SK-N-MC (cell line): ENCODE measurements around the gene SLC22A7.

Experiments used
- DNase-seq: peaks from one replicate; pipeline ENCODE4 v3.0.0-alpha.2; 2011; ENCODE audit warnings: low read depth, low spot score
- H3K27ac ChIP-seq: fragments of 200-600 bp; sonication (generic); 2 replicates; pipeline ENCODE4 v1.5.1; 2016; ENCODE audit warnings: mixed run types
- H3K36me3 ChIP-seq: fragments of 200-600 bp; sonication (generic); 2 replicates; pipeline ENCODE4 v1.6.1; 2017; ENCODE audit warnings: antibody characterized with exemption, low read length, mixed read lengths; ENCODE audit not compliant: insufficient read depth
- H3K4me3 ChIP-seq: fragments of 200-600 bp; sonication (generic); 2 replicates; pipeline ENCODE4 v1.5.1; 2016
- H3K9ac ChIP-seq: fragments of 200-600 bp; sonication (generic); 2 replicates; pipeline ENCODE4 v1.8.0; 2017; ENCODE audit warnings: mixed run types, mixed read lengths; ENCODE audit not compliant: insufficient read length
- H3K9me3 ChIP-seq: fragments of 200-600 bp; sonication (generic); 2 replicates; pipeline ENCODE4 v1.6.1; 2017; ENCODE audit warnings: low read depth, mild to moderate bottlenecking, antibody characterized with exemption, low read length, moderate library complexity, mixed read lengths
- EZH2 ChIP-seq: fragments of 200-600 bp; sonication (generic); IDR thresholded peaks from one replicate; pipeline ENCODE4 v1.6.1; 2017; ENCODE audit warnings: antibody characterized with exemption
- FOXP2 ChIP-seq: optimal IDR thresholded peaks from 2 replicates; pipeline ENCODE3; 2011; ENCODE audit warnings: mild to moderate bottlenecking, moderate library complexity; ENCODE audit not compliant: insufficient read depth; ENCODE audit errors: extremely low read length, control extremely low read depth
- POLR2AphosphoS5 ChIP-seq: IDR thresholded peaks from 2 replicates; pipeline ENCODE4 v1.6.1; 2012; ENCODE audit warnings: mild to moderate bottlenecking, low read depth, low read length, borderline replicate concordance

Gene SLC22A7

GRCh38 chr6:43256670-43257366, 41.2 kb upstream of the SLC22A7 start:
- Histone ChIP-seq H3K9ac (no peak overlapping the region), H3K4me3 (no peak overlapping the region), H3K36me3 (no peaks in the 10 kb centered on the region), H3K9me3 (no peaks in the 10 kb centered on the region), H3K27ac (no peak overlapping the region)
- TF ChIP-seq FOXP2 (no peak), EZH2 (no peak), POLR2AphosphoS5 (no peak)
- no peak for DNase-seq

- H3K27ac ChIP-seq = no peak overlapping the region
- DNase-seq = no peak
- no peak overlapping the region for H3K4me3 ChIP-seq
- H3K9ac ChIP-seq = no peak overlapping the region
- TF ChIP-seq FOXP2 = no peak
- TF ChIP-seq POLR2AphosphoS5 = no peak
- no peak for TF ChIP-seq EZH2
- H3K36me3 ChIP-seq = no peaks in the 10 kb centered on the region
- H3K9me3 ChIP-seq = no peaks in the 10 kb centered on the region
These were observed 40.5 kb upstream of the SLC22A7 start for GRCh38 chr6:43257367-43258145.

- H3K36me3 ChIP-seq = no peaks in the 10 kb centered on the region
- H3K4me3 ChIP-seq = no peak overlapping the region
- H3K27ac ChIP-seq = no peak overlapping the region
- H3K9me3 ChIP-seq = no peaks in the 10 kb centered on the region
- no peak for TF ChIP-seq FOXP2
- no peak overlapping the region for H3K9ac ChIP-seq
- no peak for DNase-seq
These were observed 39.9 kb upstream of the SLC22A7 start for GRCh38 chr6:43258180-43258579.

GRCh38 chr6:43258807-43259686, 39.0 kb upstream of the SLC22A7 start:
- H3K9ac ChIP-seq = no peak overlapping the region
- no peak overlapping the region for H3K27ac ChIP-seq

GRCh38 chr6:43260791-43261190, 37.3 kb upstream of the SLC22A7 start:
- Histone ChIP-seq H3K9me3 (no peaks in the 10 kb centered on the region), H3K27ac (peak overlapping the region; percentile 36; the same call in 1 of the 2 replicates), H3K4me3 (no peak overlapping the region), H3K9ac (no peak overlapping the region), H3K36me3 (no peaks in the 10 kb centered on the region)
- TF ChIP-seq EZH2 (no peak), POLR2AphosphoS5 (no peak), FOXP2 (no peak)
- DNase-seq = no peak

More at GRCh38 chr6:43258807-43259686, 39.0 kb upstream of the SLC22A7 start:
- TF ChIP-seq POLR2AphosphoS5 = no peak
- no peak for TF ChIP-seq EZH2
- TF ChIP-seq FOXP2 = no peak
- no peak overlapping the region for H3K4me3 ChIP-seq
- DNase-seq = no peak
- no peaks in the 10 kb centered on the region for H3K9me3 ChIP-seq
- no peaks in the 10 kb centered on the region for H3K36me3 ChIP-seq

GRCh38 chr6:43261198-43261597, 36.9 kb upstream of the SLC22A7 start:
- Histone ChIP-seq H3K36me3 (no peaks in the 10 kb centered on the region), H3K27ac (peak overlapping the region; percentile 36; the same call in 1 of the 2 replicates), H3K9ac (no peak overlapping the region), H3K4me3 (no peak overlapping the region), H3K9me3 (no peaks in the 10 kb centered on the region)
- no peak for DNase-seq
- TF ChIP-seq POLR2AphosphoS5 (no peak), EZH2 (no peak), FOXP2 (no peak)

GRCh38 chr6:43262000-43262779, 35.9 kb upstream of the SLC22A7 start:
- no peak overlapping the region for H3K9ac ChIP-seq

More at GRCh38 chr6:43262000-43262779, 35.9 kb upstream of the SLC22A7 start:
- H3K27ac ChIP-seq = no peak overlapping the region
- DNase-seq = no peak
- no peaks in the 10 kb centered on the region for H3K36me3 ChIP-seq
- TF ChIP-seq FOXP2 = no peak
- TF ChIP-seq EZH2 = no peak
- no peak for TF ChIP-seq POLR2AphosphoS5
- H3K4me3 ChIP-seq = no peak overlapping the region
- no peaks in the 10 kb centered on the region for H3K9me3 ChIP-seq
